ENCODE results near the gene MBOAT2. TPM values are rescaled to one million over a fixed set of nuclear protein-coding genes. Genes with fewer than 3 reads are reported as not detected.
"Not testable (repeated sequence)": the region's sequence is repeated elsewhere in the genome, so short reads cannot be mapped to it uniquely, and the experiment has no call there.

MBOAT2 gene, protein sequence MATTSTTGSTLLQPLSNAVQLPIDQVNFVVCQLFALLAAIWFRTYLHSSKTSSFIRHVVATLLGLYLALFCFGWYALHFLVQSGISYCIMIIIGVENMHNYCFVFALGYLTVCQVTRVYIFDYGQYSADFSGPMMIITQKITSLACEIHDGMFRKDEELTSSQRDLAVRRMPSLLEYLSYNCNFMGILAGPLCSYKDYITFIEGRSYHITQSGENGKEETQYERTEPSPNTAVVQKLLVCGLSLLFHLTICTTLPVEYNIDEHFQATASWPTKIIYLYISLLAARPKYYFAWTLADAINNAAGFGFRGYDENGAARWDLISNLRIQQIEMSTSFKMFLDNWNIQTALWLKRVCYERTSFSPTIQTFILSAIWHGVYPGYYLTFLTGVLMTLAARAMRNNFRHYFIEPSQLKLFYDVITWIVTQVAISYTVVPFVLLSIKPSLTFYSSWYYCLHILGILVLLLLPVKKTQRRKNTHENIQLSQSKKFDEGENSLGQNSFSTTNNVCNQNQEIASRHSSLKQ
- total RNA-seq: 40.3 TPM

GRCh38 chr2:9003616-9004337 is at the start of gene MBOAT2:
TSS of gene MBOAT2 (minus strand) at chr2:9003684. CDS start at chr2:9003614, 70 bp downstream.
- peak; percentile 92 for DNase-seq

- DNase-seq: no peak
These were observed 49.5 kb upstream of the MBOAT2 start for GRCh38 chr2:9052821-9053533.

GRCh38 chr2:9051451-9051850 is 48.0 kb upstream of the MBOAT2 start:
- not testable (repeated sequence) for DNase-seq

- no peak for DNase-seq
These were observed 46.8 kb upstream of the MBOAT2 start for GRCh38 chr2:9050122-9050809.

GRCh38 chr2:9045595-9045994 is 42.1 kb upstream of the MBOAT2 start:
- DNase-seq: no peak

DNA sequence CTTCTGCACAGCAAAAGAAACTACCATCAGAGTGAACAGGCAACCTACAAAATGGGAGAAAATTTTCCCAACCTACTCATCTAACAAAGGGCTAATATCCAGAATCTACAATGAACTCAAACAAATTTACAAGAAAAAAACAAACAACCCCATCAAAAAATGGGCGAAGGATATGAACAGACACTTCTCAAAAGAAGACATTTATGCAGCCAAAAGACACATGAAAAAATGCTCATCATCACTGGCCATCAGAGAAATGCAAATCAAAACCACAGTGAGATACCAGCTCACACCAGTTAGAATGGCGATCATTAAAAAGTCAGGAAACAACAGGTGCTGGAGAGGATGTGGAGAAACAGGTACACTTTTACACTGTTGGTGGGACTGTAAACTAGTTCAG is 40.0 kb upstream of the MBOAT2 start:
- DNase-seq: not testable (repeated sequence)

GRCh38 chr2:9037166-9037565 is 33.7 kb upstream of the MBOAT2 start:
- DNase-seq: no peak

GRCh38 chr2:9033385-9034168 is 30.1 kb upstream of the MBOAT2 start:
- no peak for DNase-seq

- DNase-seq: no peak
These were observed 29.2 kb upstream of the MBOAT2 start for GRCh38 chr2:9032536-9033255.

- no peak for DNase-seq
These were observed 28.6 kb upstream of the MBOAT2 start for GRCh38 chr2:9032121-9032520.

DNA sequence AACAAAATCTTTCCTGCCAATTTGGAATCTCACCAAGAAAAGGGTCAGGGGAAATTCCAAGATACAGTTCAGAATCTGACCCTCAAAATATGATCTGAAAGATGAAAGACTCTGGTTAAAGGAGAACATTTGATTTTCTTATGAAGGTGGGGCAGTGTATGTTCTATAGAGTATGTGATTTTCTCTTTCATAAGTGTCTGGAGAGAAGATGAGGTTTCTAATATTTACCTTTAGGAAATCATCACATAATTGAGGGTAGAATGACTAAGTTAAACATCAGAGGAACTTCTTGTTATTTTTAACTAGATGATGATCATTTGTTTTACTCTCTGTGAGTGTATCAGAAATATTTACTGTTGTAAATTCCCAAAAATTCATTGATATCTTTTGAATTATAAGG is 27.8 kb upstream of the MBOAT2 start:
- no peak for DNase-seq

GRCh38 chr2:9030841-9031240 is 27.4 kb upstream of the MBOAT2 start:
- DNase-seq: no peak

DNA sequence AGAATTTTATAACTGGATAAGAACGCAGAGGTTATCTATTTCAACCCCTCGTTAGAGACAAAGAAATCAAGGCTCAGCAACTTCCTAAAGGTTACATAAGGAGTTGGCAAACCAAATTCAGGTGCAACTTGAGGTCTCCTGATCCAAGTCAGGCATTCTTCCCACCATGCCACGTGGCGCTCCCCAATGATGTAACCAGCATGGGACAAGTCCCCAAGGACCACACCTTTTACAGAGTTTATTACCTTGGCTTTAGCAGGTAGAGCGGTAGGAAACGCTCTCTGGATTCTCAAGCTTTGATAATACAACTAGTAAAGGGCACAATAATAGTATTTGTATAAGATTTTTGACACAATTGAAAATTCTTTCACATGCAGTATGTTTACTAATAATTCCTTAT is 26.7 kb upstream of the MBOAT2 start:
- no peak for DNase-seq

DNA sequence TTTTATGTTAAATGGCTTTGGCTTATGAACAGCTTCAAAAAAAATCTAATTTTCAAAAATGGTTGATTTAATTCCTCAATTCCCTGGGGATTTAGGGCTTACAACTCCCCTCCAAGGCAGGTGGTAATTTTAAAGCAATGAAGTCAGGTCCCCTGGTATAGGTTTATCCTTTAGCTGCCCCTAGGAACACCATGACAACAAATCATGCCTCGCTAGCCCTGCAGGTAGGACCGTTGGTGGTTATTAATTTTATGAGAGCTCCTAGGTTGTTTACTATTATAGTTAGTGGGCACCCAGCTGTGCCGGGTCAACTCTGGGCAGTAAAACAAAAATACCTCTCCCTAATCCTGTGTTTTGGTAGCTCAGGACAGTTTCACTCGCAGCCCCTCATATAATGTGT is 26.2 kb upstream of the MBOAT2 start:
- no peak for DNase-seq

- no peak for DNase-seq
These were observed 24.4 kb upstream of the MBOAT2 start for GRCh38 chr2:9027884-9028283.

DNA sequence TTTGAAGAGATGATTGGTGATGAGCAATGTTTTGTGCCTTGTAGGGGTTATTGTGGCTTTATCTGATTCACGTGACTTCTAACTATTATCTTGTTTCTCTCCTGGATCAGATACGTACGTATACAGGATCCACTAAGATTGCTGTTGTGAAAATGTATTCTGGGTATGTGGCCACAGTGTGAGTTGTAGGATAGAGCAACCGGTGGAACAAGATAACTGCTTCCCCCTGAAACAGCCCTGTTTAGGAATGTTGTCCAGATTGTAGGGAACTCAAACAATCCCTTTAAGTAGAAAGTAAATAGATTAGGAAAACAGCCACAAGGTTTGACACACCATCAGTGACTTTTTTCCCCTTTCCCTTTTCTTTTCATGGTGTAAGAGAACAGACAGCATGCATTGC is 22.3 kb upstream of the MBOAT2 start:
- no peak for DNase-seq

DNA sequence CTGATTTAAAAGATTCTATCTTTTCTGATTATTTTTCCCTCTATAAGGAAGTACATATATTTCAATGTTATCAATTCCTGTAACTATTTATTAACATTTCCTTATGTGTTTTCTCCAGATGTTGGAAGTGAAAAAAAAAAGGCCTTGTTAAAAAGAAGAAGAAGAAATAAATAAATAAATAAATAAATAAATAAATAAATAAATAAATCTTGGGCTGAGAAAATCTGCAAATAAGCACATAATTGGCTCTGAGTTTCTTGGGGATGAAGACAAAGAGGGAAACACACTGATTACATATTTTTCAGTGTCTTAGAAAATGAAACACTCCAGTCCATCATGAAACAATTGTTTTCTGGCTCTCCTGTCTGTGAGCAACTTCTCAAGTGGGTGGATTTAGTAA is 21.1 kb upstream of the MBOAT2 start:
- DNase-seq: no peak

DNA sequence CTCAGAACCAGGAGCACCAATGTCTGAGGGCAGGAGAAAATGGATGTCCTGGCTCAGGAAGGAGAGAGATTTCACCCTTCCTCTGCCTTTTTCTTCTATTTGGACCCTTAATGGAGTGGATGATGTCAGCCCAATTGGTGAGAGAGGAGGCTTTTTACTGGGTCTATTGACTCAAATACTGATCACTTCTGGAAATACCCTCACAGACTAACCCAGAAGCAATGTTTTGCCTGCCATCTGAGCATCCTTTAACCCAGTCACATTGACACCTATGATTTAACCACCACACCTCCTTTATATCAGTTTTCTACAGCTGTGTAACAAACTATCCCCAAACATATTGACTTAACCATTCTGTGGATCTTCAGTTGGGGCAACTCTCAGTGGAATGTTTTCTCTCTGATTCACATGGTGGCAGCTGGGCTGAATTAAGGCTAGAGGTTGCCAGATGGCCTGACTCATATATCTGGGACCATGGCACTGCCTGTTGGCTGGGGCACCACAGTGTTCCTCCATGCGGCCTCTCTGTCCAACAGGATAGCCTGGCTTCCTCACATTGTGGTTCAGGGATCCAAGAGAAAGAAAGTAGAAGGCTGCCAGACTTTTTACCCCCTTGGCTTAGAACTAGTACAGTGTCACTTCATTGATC is 18.2 kb upstream of the MBOAT2 start:
- DNase-seq: no peak

GRCh38 chr2:9020267-9020666 is 16.8 kb upstream of the MBOAT2 start:
- no peak for DNase-seq

GRCh38 chr2:9018534-9018933 is 15.1 kb upstream of the MBOAT2 start:
- no peak for DNase-seq

Measured in skin of body (tissue), 2 donors.